ENCODE measurements around the gene TRNP1.

TRNP1 gene

DNA sequence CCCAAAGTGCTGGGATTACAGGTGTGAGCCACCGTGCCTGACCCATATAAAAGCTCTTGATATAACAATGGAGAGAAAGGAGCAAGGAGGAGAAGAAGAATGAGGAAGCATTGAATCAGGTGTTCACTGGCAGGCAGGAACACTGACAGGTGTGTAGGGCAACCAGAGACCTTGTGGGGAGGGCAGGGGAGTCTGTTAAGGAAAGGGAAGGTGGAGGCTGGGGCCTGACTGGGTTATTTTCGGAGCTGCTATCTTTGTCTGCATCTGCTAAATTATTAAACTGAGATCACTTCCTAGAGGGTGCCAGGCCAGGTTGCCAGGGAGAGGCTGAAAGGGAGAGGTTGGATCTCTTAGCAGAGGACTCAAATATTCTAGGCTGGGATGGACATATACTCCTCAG, 6.8 kb upstream of the TRNP1 start:
- TF ChIP-seq GATA3 (IDR thresholded peaks at IDR 0.05; ENCODE audit: low read depth, low read length) (no peak), GATA2 (IDR thresholded peaks at IDR 0.05; ENCODE audit: low read depth, low read length) (no peak)

DNA sequence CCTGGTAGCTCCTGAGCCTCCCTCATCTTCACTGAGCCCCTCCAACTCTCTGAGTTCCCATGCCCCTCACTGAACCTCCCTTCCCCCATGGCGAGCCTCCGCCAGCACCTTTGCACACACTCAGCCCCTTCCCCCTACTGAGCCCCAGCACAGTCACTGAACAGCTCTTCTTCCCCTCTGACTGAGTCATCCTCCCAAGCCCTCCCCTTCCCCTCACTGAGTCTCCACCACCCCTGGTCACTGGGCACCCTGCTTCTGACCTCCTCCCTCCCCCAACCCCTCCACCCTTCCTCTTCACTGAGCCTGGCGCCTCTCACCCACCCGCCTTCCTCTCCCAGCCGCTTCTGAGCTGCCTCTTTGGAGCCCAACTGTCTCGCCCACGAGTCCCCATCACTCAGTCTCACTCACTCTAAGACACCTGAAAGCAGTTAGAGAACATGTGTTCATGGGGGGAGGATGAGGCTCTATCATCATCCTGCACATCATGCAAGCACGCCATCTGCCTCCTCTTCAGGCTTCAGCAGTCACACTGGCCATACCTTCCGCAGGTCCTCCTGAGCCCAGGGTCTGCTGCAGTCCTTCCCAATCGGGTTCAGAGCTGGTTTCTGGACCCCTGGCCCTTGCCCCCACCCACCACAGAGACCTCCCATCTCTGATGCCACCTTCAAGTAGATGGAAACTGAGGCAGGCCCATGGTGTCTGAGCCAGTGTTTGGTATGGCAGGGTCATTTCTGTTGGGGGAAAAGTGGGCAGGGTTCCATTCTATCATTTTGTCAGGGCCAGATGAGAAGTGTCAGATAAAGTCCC, 2.0 kb upstream of the TRNP1 start:
- TF ChIP-seq GATA2 (IDR thresholded peaks at IDR 0.05; ENCODE audit: low read depth, low read length): no peak
- no peak for TF ChIP-seq GATA3 (IDR thresholded peaks at IDR 0.05; ENCODE audit: low read depth, low read length)

GRCh38 chr1:26994020-26994786, 711 bp downstream of the TRNP1 start:
- TF ChIP-seq GATA2 (IDR thresholded peaks at IDR 0.05; ENCODE audit: low read depth, low read length) (no peak), GATA3 (IDR thresholded peaks at IDR 0.05; ENCODE audit: low read depth, low read length) (no peak)

DNA sequence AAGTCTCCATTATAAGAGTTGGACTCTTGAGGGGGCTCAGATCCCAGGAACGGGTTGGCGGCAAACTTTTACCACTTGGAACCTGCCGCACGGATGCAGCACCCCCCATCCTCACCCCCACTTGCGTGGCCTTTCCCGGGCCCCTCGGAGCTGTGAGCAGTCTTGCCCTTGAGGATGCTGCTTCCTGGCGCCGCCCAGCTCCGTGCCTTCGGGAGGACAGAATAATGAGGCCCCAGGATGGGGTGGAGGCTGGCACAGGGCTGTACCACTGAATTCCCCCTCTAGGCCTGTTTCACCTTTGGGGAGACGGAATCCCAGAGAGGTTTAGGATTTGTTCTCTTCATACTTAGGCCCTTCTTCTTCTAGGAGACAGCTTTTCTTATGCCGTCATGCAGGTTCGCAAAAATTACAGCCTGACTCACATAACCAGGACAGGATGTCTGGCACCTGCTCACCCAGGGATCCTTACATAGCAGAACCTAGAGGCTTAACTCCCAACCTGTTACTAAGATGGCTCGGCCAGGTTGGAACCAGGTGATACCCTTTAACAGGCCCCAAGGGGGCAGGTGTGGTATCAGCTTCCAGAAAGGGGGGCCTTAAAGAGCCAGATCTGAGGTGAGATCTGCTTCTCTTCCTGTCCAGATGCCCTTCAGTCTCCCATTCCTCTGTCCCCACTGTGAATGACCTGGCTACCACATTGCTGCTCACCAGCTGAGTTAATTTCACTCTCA, 1.5 kb downstream of the TRNP1 start:
- TF ChIP-seq GATA3 (IDR thresholded peaks at IDR 0.05; ENCODE audit: low read depth, low read length): no peak
- TF ChIP-seq GATA2 (IDR thresholded peaks at IDR 0.05; ENCODE audit: low read depth, low read length): no peak

DNA sequence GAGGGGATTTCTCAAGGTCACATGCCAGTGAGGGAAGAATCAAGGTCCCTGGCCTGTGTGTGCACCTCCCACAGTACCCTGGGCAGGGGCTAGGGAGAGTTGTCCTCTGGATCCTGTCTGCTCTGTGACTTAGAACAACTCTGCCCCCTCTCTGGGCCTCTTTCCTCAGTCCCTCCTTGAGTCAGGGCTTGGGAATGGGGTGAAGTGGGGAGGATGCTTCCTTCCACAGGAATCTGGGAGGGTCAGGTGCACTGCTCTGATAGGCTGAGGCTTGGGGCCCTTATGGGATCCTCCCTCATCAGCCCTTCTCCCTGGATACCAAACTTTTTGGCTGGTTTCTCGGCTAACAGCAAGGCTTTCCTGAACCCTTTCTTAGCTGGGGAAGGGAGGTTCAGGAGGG, 2.5 kb downstream of the TRNP1 start:
- TF ChIP-seq GATA2 (IDR thresholded peaks at IDR 0.05; ENCODE audit: low read depth, low read length): no peak
- TF ChIP-seq GATA3 (IDR thresholded peaks at IDR 0.05; ENCODE audit: low read depth, low read length): no peak

GRCh38 chr1:26996665-26997064, 3.2 kb downstream of the TRNP1 start:
- no peak for TF ChIP-seq GATA2 (IDR thresholded peaks at IDR 0.05; ENCODE audit: low read depth, low read length)
- no peak for TF ChIP-seq GATA3 (IDR thresholded peaks at IDR 0.05; ENCODE audit: low read depth, low read length)

GRCh38 chr1:26998429-26999300, 5.2 kb downstream of the TRNP1 start:
- no peak for TF ChIP-seq GATA3 (IDR thresholded peaks at IDR 0.05; ENCODE audit: low read depth, low read length)
- TF ChIP-seq GATA2 (IDR thresholded peaks at IDR 0.05; ENCODE audit: low read depth, low read length): no peak

GRCh38 chr1:26999440-26999987, 6.0 kb downstream of the TRNP1 start:
- TF ChIP-seq GATA3 (IDR thresholded peaks at IDR 0.05; ENCODE audit: low read depth, low read length): no peak
- no peak for TF ChIP-seq GATA2 (IDR thresholded peaks at IDR 0.05; ENCODE audit: low read depth, low read length)

DNA sequence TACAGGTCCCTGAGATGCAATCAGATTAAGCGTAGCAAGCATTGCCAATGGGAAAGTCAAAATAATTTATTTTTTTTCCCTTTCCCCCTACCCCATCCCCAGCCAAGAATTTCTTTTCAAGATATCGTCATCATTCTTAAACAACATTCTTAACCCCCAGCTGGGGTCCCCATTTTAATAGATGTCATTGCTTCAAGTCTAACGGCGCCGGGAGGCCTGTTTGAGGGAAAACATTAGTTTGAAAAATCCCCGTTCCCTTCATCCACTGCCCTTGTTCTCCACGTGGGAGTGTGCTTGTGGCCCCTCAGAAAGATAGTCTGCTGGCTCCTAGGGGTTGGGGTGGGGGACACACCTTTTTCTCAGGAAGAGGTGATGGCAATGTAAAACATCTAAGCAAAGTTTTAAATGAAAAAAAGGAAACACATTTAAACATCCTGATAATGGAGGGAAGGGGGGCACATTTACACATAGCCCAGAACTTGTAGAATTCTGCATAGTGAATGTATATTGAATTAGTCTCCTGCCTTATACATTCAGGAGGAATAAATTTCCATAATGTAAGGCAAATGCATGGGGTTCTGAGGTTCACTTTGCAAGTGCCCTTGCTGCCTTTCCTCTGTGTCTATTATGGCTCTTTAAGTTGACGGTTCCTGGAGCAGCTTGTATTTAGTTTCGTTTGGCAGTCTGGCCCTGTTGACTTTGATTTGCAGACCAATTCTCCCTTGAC, 6.8 kb downstream of the TRNP1 start:
- TF ChIP-seq GATA3 (IDR thresholded peaks at IDR 0.05; ENCODE audit: low read depth, low read length): no peak
- TF ChIP-seq GATA2 (IDR thresholded peaks at IDR 0.05; ENCODE audit: low read depth, low read length): no peak

GRCh38 chr1:27000817-27001460, 7.4 kb downstream of the TRNP1 start:
- TF ChIP-seq GATA2 (IDR thresholded peaks at IDR 0.05; ENCODE audit: low read depth, low read length) (no peak), GATA3 (IDR thresholded peaks at IDR 0.05; ENCODE audit: low read depth, low read length) (no peak)

GRCh38 chr1:27001570-27002360, 8.3 kb downstream of the TRNP1 start:
- TF ChIP-seq GATA2 (IDR thresholded peaks at IDR 0.05; ENCODE audit: low read depth, low read length) (no peak), GATA3 (IDR thresholded peaks at IDR 0.05; ENCODE audit: low read depth, low read length) (no peak)

Measured in SH-SY5Y (cell line).